Activated CD8-positive, alpha-beta memory T cell treated with anti-CD3 and anti-CD28 coated beads, Interleukin-2, amount 50 U/mL, for 1 hour (primary cell): ENCODE data around the gene CARS1.
A peak's percentile ranks its signal among the peaks of the same experiment; 100 is the strongest.

ENCODE experiments used
- DNase-seq: peaks from one replicate; pipeline ENCODE4 v3.0.0-alpha.2; 2020; ENCODE audit errors: extremely low read depth

The CARS1 gene

DNA sequence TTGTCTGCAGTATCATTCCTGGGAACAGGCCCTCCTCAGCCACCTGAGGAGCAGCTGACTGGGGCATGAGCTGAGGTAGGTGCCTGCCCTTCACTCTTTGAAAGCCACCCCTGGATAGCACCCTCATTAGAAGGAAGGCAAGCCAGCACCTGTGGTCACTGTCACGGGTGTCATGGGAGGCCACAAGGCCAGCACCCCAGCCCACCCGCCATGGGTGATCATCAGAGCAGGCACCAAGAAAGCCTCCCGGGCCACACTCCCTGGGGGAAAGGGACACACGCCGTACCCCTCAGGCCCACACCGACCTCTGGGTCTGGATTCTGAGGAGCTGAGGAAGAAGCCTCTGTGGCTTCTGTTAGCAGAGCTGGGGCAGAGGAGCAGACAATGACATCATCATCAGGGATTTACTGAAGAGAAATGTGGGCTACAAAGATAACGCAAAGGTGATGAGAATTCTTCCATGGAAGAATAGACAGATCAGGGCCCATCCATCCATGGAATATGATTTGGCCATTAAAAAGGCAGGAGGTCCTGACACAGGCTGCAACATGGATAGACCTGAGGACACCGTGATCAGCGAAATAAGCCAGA is 48.4 kb downstream of the CARS1 start:
- no peak for DNase-seq

DNA sequence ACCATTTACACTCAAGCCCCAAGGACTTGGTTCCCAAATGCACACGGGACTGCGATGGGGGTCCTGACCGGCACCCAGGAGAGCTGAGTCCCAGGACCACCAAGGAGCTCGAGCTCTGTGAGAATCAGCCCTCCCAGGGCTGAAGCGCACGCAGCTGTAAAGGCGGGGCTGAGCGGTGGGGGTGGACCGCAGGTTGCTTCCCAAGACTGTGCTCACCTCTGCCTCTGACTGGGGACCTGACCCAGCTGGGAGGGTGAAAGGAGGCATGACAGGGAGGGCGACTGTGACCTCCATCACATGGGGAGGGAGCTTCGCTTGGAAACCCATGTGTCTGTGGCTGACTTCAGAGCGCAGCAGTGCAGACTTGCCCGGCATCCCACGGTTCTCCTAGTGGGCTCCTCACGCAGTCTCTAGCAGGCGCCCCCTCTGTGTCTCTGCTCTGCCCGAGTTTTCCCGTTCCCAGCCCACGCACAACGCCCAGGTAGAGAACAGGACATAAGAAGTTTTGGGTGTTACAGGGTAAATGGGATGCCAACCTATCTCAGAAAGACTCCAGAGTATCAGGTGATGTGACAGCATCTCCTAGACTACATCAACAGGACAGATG is 49.7 kb downstream of the CARS1 start:
- DNase-seq = no peak

DNA sequence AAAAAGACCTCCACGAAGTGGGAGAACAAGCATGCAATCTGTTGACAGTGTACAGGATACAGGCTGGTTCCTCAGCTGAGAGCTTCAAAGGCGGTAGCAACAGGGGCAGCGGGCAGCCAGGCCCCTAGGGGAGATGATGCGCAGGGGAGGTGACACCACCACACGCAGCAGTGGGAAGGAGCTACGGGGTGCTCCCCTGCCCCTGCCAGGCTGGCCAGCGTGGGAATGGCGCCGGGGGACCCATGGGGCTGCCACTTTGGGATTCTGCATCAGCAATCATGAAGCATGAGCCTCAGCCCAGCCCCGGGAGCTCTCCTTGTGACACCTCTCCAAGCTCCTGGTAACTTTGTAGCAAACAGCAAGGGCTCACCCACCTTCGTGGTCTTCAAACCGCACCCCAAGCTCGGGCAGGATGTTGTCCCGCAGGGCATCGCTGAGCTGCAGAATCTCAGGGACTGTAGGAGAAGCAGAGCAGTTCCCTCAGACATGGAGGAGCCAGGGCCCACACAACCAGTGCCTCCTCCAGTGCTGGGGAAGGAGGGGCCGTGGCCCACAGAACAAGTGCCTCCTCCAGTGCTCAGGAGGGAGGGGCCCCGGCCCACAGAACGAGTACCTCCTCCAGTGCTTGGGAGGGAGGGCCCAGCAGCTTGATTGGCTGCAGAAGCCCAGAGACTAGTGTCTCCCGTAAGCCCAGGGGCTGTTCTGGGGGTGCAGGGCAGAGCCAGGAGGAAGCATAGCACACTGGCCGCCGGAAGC is 50.5 kb downstream of the CARS1 start:
- no peak for DNase-seq

DNA sequence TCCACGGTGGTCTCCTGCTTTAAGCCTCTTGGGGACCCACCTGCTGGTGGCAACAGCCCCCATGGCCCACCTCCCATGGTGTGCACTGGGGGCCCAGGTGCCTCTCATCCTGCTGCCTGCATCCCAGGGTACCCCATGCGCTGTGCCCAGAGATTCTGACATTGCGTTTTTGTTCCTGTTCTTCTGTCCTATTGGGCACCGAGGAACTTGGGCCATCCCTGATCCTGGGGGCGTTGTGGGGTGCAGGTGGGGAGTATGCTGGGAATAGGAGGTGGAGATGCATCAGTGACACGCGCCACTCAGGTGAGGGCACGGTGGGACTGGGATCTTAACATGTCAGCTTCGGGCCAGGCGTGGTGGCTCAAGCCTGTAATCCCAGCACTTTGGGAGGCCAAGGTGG is 52.7 kb downstream of the CARS1 start:
- no peak for DNase-seq

DNA sequence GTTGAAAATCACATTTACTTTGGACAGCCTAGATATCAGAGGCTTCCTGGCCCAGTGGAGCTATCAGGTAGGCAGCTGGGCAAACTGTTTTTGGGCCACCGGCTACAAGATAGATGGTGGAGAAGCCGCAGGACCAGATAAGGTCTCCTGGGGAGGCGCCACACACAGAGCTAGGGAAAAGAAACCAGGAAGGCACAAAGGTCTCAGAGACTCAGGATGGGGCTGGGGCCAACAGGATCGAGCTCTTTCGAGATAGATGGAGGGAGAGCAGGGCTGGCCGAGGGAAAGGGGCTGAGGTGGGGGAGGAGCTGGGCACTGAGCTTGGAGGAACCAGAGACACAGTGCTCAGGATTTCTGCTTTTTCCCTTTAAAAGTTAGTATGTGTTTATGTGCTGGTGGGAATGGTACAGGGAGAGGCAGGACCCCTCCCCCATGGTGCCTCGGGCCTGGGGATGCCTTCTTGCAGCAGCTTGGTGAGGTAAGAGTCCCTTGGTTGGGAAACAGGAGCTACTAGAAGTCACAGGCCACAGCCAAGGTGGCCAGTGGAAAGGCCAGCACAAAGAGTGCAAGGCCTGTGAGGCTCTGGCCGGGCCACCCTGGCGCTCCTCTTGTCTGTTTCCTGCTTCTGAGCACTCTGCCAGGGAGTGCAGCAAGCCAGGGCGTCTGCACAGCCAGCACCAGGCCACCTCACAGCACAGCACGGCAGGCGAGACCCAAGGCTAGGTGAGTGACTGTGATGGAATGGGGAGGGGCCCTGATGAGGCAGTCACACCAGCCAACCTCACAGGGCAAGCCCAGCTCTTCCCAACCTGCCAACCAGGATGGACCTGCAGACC is 53.6 kb downstream of the CARS1 start:
- no peak for DNase-seq

DNA sequence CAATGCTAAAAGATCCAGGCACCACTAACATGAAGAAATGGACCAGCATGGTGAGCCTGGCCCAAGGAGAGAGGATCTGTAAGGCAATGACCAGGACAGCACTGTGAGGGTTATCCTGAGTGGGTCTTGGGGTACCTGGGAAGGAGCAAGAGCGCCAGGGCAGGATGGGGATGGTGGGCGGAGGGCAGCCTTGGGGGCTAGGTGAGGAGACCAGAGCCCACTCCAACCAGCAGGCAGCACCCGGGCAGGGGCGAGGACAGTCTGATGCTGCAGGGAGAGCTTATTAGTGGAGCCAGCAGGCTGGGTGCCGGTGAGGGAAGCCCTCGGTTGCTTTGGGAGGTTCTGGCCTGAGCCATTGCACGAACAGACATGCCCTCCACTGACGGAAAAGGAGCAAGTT is 54.4 kb downstream of the CARS1 start:
- DNase-seq = no peak

DNA sequence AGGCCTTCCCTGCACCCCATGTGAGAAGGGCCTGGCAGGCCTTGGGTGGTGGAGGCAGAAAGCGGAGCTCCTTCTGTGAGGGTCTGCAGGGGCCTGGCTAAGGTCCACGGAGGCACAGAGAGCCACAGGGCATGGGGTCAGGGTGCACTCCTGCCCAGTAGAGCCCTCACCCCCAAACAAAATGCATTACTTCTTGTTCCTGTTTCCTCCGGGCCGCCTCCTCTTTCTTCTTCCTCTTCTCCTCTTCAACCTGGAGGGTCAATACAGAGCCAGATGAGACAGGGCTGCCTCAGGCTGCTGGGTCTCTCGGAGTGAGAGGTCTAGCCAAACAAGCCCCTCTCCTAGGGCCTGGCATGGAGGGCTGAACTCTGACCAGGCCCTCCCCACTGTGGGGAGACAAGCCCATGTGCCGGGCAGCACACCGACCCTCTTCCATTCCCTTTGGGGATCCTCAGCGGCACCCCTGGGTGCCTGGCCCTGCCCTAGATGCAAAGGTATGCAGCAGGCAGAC is 54.8 kb downstream of the CARS1 start:
- no peak for DNase-seq

DNA sequence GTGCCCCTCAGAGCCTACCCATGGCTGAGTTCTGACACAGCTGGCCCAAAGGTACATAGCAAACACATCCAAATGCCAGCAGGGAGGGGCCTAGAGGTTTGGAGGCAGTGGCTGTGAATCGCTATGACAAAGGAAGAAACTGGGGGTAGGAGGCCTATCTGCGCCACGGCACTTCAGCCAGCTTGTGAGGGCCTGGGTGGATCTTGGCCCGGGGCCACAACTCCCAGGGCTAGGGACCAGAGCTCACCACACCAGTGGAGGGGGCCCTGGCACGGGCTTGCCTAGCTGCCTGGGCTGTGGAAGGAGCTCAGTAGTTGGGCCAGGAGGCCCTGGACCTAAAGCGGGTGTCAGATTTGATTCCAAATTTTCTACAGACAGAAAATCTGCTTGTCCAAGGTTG is 55.7 kb downstream of the CARS1 start:
- no peak for DNase-seq

DNA sequence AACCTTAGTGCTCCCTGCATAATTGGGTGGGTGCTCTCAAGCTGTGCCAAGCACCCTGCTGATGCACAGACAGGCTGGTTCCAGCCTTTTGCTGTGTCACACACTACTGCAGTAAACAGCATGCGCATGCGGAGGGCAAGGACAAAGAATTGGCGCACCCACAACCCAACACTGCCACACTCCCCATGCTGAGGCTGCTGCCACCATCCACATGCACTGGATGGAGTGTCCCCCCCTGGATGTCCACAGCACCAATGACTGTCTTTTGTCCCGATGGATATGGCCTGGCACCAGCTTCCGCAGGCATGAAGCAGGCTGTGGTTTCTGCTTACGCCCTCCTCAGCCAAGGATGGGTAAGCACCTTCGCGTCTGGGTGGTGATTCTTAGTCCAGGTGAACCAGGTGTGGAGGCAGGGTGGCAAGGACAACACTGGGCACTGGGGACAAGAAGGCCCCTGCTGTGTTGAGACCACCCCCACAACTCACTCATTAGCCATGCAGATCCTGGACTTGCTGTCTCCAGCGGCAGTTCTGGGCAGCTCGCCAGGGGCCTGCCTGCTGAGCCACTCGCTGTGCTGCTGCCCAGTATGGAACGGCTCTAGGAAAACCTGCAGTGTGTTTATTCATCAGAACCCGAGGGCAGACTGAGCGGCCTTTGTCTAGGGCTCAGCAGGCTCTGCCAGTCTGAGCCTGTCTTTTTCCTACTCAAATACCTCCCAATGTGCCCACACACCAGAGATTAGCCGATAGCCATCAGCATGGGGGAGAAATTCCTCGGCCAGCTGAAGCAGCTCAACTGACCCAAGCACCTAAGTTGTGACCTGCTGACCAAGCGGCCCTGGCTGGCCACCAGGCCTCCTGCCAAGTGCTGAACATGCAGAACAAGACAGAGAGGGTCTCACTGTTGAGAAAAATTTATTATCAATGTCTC is 56.9 kb downstream of the CARS1 start:
- DNase-seq = no peak

DNA sequence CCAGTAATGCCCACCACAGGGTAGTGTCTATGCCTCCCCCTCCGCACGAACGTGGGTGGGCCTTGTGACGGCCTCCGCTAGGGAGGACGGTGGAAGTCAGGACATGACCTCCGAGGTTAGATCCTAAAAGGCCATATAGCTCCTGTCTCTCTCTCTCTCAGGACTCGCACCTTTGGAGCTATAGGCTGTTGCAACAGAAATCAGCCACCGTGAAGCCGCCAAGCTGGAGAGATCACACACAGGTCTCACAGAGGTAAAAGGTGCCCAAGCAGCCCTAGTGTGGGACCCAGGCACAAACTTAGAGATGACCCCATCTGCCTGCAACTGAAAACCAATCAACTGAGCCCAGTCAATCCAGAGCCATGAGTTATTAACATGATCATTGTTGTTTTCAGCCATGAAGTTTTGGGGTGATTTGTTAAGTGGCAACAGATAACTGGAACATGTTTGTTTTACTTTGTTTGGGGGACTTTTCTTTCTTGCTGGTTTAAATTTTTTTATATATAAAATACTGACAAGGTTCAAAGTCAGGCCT is 57.7 kb downstream of the CARS1 start:
- DNase-seq = no peak

DNA sequence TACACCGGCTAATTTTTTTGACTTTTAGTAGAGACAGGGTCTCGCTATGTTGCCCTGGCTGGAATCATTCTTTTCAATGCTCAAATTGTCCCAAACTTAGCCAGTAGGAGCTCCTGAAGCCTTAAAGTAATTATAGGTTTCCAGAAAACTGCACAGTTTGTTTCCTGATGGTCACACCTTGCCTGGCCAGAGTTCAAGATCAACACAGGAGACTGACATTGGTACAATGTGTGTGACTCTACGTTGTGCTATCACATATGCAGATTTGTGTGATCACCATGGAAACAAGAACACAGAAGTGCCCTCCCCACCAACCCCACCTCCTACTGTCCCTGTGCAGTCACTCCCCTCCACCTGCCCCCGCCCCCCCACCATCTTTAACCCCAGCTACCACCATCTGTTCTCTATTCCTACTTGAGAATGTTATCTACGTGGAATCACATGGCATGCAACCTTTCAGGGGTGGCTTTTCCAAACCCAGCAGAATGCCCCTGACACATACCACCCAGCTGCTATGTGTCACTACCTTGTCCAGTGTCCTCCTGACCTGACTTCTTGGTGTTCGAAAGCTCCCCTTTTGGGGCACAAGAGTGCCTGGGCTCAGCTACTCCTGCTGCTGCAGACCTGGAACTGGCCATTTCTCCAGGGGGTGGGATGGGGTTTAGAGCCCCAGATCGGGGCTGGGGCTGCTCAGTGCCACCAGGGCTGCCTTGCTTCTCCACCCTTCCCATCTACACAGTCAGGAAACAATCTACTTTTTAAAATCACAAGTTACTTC is 59.0 kb downstream of the CARS1 start:
- DNase-seq = no peak

DNA sequence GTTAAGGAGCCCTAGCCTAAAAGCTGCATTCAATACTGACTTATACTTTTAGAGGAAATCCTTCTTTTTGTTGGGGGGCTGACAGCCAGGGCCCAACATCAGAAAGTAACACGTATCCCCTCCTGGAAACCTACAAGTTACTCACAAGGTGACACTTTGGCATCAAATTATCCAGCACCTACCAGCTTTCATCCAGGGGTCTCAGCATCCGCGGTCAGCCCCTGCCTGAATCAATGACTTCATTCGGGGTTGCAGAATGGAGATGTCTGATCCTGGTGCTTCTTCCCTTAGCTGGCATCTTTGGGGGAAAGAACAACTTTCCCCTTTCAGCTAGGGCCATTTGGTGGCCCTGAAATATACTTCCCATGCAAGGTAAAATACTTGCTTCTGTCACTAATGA is 59.8 kb downstream of the CARS1 start:
- no peak for DNase-seq

DNA sequence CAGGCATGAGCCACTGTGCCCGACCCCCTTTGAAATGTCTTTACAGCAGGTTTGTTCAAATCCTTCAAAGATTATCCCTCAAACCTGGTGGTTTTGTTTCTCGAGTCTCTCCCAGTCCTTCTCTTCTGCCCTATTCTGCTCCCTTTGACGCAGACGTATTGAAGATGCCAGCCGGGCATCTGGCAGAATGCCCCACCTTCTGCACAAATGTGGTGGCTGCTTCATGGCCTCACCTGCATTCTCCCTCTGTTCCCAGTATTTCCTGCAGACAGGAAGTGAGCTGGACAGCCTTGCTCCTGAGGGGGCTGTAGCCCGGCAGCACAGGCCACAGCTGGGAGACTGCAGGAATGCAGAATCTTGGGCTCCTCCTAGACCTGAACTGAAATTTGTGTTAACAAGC is 60.2 kb downstream of the CARS1 start:
- DNase-seq = no peak

DNA sequence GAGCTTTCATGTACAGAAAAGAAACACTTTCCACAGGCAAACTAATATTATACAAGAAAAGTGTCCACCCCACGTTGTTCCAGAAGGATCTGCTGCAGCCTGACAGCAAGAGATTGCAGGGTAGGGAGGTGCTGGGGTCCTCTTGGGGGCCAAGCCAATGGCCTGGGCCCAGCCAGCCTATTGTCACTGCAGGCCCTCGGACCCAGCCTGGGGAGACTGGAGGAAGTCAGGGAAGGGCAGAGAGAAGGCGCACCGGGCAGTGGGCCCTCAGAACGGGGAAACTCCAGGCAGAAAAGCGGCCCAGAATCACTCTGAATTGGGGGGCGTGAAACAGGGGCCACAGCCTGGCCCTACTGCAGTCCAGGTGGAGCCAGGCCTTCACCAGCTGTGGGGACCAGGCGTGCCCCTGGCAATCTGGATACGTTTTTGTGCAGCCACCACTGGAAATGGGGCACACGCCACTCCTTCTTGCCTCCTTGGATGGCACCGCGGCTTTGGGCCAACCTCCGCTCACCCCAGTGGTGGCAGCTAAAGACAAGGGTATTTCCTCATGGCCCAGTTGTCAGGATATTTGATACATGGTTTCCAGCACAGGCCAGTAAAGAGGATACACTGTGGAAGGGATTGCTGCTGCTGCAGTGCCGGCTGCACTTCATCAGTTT is 61.2 kb downstream of the CARS1 start:
- DNase-seq = no peak

DNA sequence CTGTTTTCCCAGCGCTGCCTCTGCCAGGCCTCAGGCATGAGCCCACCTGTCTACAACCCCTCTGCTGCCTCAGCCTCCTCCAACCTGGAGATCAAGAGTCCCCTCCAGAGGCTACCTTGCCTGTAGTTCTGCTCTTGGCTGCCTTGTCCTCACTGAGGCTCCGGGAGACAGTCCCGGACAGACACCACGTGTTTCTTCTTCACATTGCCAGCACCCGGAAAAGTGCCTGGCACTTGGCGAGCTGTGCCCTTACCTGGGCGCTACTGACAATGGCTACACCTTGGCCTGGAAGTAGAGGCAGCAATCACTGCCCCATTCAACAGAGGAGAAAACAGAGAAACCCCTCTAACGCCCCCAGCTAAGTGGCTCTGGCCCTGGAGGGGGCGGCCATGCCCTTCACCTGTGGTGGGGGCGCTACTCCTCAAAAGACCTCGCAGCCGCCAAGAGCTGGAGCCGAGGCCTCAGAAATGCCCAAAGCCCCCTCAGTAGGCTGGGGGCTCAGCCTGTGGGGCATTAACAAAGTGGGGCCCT is 62.1 kb downstream of the CARS1 start:
- DNase-seq = no peak

DNA sequence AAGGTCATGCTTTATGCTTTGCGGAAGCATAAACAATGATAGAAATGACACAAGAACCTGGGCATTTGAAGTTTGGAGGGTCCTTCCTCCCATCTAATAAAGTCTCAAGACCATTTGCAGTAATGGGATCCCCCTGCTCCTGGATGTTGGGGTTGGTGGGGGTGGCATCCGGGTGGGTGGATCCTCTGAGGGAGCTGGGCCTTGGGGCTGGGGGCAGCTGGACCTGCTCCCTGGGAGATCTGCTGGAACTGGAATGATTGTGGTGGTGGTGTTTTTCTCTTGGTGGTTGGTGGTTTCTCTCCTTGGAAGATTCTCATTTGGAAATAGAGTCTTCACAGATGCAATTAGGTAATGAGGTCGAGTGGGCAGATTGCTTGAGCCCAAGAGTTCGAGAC is 62.9 kb downstream of the CARS1 start:
- DNase-seq = no peak

DNA sequence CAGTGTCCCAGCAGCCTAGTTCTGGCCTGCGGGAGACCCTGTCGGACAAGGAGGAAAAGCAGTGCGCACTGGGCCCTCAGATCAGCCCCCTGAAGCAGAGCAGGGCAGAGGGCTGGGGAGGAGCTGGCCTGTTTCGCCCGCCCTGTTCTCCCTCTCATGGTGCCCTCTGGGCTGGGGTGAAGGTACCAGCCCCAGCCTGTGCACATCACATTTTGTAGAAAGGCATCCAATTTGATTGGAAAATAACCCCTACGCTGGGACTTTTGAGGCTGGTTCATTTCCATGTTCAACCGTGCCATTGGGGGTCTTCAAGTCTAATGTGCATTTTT is 64.3 kb downstream of the CARS1 start:
- no peak for DNase-seq

DNA sequence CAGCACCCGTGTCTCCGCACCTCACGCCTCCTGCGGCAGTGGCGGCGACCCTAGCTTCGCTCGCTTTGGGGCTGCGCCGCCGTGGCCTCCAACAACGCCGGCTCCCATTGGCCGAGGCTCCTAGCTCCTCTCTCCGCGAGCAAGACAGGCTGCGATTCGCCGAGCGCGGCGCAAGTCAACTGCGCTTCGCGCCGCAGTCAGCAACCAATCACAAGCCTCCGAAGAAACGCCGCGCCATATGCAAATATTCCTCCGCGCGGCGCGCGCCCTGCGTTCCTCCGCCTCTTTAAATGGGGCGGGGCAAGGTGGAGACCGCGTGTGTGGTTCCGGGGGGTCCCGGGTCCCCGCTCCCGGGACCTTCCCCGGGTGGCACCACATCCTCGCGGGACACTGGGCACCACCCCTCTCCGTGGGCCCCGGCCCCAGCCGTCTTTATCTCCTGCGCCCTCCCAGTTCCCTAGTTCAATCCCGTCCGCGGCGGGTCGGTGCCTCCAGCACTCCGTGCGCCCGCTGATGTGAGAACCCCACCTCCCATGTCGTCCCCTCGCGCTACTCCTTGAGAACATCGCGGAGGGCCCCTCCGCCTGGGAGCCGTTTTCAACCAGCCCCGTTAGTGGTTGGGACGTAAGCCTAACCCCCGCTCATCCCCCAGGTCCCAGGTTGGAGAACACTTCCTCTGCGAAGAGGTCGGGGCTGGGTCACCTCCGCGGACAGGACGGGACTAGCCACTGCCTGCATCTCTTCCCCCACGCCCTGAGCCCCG is 64.8 kb downstream of the CARS1 start, which contains the start of gene NAP1L4:
Gene NAP1L4 (minus strand): TSS at position 96 of the 763 bp plus-strand sequence. CDS start 13,109 bp downstream, outside the sequence.
- peak; percentile 81 for DNase-seq
